Stimulated activated CD8-positive, alpha-beta memory T cell treated with anti-CD3 and anti-CD28 coated beads, Interleukin-4, amount 100 ng/mL, for 1 hour (primary cell): ENCODE data around the gene POLR2M.

Source experiments
- DNase-seq, 2 donors: peaks; one replicate each; pipeline ENCODE4 v3.0.0-alpha.2; 2020; ENCODE audit warnings: low read depth in 2 of 2, low spot score in 1 of 2

Gene POLR2M

DNA sequence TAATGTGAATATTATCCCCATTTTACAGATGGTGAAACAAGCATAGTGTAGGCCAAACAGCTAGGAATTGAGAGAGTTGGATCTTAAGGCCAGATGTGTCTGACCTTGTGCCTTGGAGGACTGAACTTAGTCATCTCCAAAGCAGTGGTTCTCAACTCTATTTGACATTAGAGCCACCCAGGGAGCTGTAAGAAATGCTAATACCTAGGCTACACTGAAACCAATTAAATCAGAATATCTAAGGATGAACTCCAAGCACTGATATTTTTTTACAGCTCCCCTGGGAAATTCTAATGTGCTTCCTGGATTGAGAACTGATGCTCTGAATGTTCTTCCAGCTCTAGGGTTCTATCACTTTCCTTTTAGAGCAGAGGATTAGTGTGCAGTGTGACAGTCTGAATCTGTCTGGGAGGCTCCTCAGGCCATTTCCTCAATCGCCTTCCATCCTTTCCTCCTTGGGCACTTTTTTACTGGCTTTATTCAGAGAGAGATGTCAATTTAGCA lies 32.3 kb downstream of the POLR2M start:
- DNase-seq = no peak

DNA sequence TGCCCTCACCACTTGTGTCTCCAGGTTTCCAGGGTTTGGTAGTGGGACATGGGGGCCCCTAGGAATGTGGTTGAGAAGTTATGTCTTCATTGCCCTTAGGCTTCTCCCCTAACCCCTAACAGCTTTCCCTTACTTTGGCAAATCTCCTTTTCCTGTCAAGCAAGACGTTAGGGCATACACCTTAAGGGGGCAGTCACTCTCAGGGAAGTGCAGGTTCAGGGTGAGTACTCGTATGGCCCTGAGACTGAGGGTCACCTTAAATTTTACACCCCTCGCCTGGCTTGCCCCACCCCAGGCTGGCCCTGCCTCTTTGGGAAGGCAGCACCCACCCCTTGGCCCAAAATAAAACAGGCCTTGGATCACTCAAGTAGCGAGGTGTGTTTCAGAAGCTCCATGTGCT lies 33.5 kb downstream of the POLR2M start:
- DNase-seq = no peak

DNA sequence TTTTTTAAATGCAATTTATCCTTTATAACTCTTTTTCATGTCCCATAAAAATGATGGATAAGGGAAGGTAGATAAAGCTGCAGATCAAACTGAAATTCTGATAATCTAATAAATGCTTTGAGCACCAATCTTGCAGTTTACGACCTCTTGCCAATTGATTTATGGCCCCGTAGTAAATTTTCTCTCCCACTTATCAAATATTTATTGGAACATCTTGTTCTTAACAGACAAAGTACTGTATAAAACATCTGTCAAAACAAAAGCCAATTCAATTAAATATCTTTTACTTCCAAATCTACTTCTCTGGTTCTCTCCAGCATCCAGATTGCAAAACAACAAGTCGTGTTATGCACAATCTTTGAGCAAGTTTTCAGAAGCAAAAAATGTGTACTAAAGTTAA lies 34.6 kb downstream of the POLR2M start:
- DNase-seq = no peak

DNA sequence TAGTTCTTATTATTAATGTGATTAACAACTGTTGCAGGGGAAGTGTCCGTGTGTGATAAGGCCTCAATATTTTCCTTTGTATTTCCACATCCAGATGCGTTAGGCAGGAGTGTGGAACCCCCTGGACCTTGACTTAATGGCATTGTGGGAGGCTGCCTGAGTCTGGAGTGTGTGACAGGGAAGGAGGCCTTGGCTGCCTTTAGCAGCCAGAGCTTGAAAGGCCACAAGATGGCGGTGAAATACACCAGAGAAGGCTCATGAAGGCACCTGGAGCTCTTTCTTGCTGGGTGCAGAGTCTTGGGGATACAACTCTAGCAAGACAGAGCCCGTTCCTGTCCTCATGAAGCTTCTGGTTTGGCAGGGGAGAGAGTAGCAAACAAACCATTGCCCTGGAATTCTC lies 36.9 kb downstream of the POLR2M start:
- no peak for DNase-seq

DNA sequence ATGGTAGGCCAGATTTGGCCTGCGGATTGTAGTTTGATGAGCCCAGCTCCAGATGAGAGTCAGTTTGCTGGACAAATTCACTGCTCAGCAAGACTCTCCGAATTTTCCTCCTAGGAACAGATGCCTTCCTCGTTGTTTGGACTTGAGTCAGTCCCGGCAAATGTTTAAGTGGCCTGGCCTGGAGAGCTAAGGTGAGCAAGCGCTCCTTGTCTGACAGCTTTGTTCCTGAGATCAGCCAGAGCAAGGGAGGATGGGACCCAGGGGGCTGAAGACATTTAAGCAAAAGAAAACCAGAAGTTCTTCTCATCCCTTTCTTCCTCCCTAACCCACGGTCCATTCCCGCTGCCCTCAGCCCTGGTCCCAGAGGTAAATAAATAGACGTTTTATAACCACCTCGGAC lies 40.3 kb downstream of the POLR2M start:
- no peak for DNase-seq

DNA sequence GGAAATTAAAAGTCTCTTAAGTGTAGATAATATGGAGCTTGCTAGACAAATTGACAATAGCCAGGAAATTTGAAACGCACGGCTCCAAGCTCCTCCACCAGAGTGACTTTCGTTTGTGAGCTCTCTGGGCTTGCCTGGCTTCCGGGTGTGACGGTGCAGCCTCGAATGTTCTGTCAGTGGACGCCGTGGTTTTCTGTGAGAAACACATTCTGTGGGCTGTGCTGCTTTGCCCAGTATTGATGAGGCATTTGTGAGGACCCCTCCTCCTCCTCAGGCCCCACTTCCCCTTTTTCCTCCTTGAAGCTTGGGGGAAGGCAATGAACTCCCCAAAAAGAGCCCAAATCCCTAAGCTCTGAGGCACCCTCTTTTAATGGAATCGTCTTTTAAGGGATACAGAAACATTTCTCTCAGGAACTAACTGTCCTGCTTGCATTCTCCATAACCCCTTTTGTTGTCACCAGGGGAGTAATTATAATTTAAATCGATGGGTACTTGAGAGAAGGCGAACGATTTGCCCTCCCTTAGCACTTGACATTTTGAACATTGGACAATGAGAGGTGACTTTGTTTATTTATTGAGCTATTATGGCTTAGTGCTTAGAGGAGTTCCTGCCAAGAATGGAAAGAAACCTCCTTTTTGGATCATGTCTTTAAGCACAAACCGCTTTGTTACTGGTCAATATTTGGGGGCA lies 40.8 kb downstream of the POLR2M start:
- DNase-seq = no peak

DNA sequence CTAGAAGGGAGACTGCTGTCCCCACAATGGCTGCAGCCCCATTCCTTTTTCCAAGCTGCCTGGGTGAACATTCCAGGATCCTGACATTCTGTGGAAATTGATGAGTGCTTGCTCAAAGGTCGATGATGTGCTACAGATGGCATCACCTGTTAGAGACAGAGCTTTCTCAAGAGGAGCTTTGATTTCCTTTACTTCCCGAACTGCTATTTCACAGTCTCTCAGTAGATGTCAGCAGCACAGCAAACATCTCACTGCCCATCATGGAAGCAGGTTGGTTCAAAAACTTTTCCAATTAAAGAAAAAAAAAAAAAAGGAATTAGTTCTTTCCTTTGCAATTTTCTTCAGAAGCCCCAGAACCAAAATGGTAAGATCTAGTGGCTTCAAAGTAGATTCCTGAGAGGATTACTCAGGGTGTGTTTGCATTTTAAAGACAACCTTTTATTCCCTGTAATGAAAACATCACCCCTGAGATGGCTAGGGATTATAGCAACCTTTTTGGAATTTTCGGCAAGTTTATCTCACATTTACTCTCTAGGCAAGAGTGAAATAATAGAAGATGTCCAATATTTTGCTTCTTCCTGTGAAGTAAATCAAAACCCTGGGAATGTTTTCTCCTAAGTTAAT lies 44.8 kb downstream of the POLR2M start:
- DNase-seq = no peak

DNA sequence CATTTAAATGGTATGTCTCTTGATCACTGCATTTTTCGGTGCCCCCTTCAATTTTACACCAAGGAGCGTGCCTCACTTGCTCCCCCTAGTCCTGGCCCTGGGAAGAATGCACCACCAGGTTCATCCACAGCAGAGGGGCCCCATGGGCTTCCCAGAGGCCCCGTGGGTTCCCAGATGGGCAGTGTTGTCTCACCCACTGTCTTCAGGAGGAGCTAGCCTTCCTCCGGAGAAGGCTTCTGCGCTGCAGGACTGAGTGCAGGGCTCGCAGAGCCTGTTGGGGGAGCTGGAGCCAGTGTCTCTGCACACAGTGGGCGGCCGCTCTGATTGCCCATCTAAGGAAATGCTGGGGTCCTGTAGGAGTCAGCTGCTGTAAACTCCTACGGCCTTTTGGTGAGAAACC lies 45.9 kb downstream of the POLR2M start:
- DNase-seq = no peak

DNA sequence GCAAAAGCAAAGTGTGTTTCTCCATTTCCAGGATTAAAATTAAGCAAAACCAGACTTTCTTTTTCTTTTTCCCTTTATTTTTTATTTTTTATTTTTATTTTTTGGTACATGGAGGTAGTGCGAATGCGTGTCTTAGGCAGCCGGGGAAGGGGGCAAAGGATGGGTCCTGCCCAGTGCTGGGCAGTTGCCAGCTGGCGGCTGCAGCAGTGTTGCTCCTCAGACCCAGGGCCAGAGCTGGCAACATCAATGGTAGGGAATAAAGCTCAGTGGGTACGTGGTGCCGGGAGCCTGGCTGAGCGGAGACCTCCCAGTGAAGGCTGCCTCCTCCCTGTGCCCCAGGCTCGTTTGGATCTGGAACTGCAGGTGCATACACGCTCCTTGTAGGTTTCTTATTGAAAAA lies 46.3 kb downstream of the POLR2M start:
- no peak for DNase-seq

DNA sequence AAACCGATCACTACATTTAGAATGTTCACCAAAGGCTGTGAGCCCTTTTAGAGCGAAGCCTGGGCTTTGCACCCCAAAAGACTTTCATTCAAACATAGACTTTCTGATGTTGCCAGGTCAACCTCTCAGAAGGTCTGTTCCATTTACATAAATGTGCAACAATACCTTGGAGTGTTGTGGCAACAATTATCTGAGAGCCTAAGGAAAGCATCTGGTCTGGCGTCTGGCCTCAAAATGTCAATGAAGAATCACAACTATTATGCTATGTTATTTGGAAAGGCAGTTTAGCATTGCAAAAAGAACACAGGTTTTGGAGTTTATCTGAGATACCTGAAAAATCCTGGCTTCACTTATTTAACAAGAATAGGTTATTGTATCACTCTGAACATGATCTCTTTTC lies 50.0 kb downstream of the POLR2M start:
- no peak for DNase-seq

DNA sequence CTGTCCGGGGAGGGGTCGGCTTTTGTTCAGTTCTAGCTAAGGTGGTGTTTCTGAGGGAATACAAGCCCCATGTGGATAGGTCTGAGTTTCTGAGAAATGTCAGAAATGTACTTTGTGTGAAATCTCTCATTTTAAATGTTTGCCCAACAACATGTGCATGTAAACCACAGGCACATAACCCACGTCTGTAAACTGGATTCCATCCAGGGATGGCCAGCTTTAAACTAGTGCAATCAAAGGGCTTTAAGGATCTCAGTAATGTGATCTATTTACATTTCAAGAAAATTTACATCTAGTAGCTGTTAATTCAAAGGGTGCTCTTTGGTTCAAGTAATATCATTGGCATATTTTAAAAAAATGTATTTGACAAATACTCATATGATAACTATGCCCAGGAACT lies 52.0 kb downstream of the POLR2M start:
- DNase-seq = no peak

DNA sequence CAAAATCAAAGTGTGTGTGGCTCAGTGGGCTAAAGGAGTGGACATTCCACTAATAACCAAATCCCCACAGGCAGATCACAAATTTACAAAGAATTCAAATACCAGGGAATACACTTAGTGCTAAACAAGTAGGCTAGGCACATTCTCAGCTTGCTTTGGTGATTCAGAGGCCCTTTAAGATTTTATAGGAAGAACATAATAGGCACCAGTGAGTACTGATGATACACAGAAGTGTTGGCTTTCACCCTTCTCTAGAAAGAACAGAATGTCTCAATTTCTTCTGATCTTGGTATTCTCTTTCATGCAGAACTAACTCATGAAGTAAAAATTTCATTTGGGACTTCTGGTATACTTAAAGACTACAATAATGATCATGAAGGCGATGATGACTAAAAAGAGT lies 55.0 kb downstream of the POLR2M start:
- no peak for DNase-seq

DNA sequence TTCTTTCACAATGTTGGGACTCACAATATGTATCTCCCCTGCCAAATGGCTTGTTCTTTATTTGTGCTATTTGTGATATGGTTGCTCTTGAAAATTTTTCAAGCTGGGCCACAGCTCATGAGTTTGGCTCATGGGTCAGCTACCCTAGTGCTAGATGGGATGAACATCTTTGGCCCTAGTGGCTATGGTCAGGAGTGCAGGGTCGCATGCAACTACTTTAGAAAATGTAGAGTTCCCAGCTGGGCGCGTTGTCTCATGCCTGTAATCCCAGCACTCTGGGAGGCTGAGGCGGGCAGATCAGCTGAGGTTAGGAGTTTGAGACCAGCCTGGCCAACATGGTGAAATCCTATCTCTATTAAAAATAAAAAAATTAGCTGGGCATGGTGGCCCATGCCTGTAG lies 55.8 kb downstream of the POLR2M start:
- no peak for DNase-seq

DNA sequence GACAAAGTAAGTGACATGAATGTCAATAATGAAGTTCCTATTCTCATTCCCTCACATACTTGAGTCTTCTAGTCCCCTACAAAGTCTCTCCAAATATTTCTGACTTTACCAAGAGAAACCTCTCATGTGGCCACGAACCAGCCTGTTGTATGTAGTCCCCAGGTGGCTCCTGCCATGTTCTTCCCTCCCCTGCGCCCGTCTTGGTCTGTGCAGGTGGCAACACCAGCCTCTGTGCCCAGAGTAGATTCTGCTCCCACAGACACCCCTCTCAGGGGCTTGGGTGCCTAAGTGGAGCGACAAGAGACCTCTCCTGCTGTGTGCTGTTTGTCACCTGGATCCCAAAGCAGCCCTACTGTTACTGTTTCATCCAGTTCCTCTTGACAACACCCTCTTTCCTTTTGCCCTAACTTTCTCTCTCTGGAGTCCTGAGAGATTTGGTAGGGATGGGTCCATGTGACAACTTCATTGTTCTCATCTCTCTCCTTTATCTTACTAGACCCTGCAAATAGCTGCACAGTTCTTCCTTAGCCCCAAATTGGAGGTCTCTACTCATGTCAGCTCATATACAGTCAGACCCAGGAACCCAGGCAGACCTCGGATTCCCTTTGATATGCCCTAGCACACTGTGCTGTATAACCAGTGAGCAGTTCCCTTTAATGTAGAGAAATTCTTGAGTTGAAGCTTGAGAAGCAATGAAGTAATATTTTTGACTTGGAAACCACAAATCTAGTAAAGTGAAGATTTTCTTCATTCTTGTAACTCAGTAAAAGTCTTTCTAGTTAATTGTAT lies 56.9 kb downstream of the POLR2M start:
- no peak for DNase-seq
